Calu3 (cell line): Measurements from ENCODE around the gene QSOX1. TPM values are rescaled to one million over a fixed set of nuclear protein-coding genes. Genes with fewer than 3 reads are reported as not detected.

ENCODE experiments used
- BruUV-seq: library from RNA; stranded (reverse); fragments of 400-500 nt; replicated peaks from 2 replicates; lab custom pipeline; 2021; lab: Mats Ljungman, UMichigan
- CTCF ChIA-PET: fragments of 300-600 bp; sonication (Branson Sonifier 250); formaldehyde crosslinking; loops from one replicate; lab custom pipeline; 2022; ENCODE audit warnings: antibody characterized with exemption; lab: Charles Lee
- DNase-seq: peaks from one replicate; pipeline ENCODE4 v3.0.0; 2022
- H3K27ac Mint-ChIP-seq: one replicate; pipeline ENCODE4 v1.8.0; 2022; ENCODE audit warnings: mixed read lengths; ENCODE audit not compliant: unreplicated experiment
- H3K27me3 Mint-ChIP-seq: one replicate; pipeline ENCODE4 v1.8.0; 2022; ENCODE audit warnings: mixed read lengths; ENCODE audit not compliant: unreplicated experiment
- H3K36me3 Mint-ChIP-seq: one replicate; pipeline ENCODE4 v1.8.0; 2022; ENCODE audit warnings: mild to moderate bottlenecking, moderate library complexity, mixed read lengths; ENCODE audit not compliant: insufficient read depth, unreplicated experiment
- H3K4me1 Mint-ChIP-seq: one replicate; pipeline ENCODE4 v1.8.0; 2022; ENCODE audit warnings: mild to moderate bottlenecking, low read depth, mixed read lengths; ENCODE audit not compliant: unreplicated experiment
- H3K4me3 Mint-ChIP-seq: one replicate; pipeline ENCODE4 v1.8.0; 2022; ENCODE audit warnings: mild to moderate bottlenecking, low read depth, moderate library complexity, mixed read lengths; ENCODE audit not compliant: unreplicated experiment
- H3K9me3 Mint-ChIP-seq: one replicate; pipeline ENCODE4 v1.8.0; 2022; ENCODE audit warnings: low read depth, mixed read lengths; ENCODE audit not compliant: unreplicated experiment
- intact Hi-C: fragments of 100-400 bp; cut with micrococcal nuclease; formaldehyde crosslinking; loops from one replicate; pipeline ENCODE4 v1.10.0; 2022; ENCODE audit not compliant: unreplicated experiment
- total RNA-seq: library from RNA; stranded (reverse); gene quantifications from 2 replicates; pipeline ENCODE4 v1.2.3, GENCODE V29; 2022
- TF ChIP-seq, protein P1 (sequence below): fragments of 200-600 bp; IDR thresholded peaks from one replicate; pipeline ENCODE4 v1.8.0; 2022; ENCODE audit warnings: antibody characterized with exemption; ENCODE audit not compliant: unreplicated experiment

Gene QSOX1
- total RNA-seq, 1 experiment from 2014 or later = 462 TPM

GRCh38 chr1:180150982-180151381 lies 3.7 kb upstream of the QSOX1 start:
- no TSS peak for BruUV-seq
- peaks cover 33% of the 10 kb centered on the region for H3K36me3 Mint-ChIP-seq
- intact Hi-C loops = no loop called here
- no peaks in the 10 kb centered on the region for H3K27me3 Mint-ChIP-seq
- TF ChIP-seq, protein P1, sequence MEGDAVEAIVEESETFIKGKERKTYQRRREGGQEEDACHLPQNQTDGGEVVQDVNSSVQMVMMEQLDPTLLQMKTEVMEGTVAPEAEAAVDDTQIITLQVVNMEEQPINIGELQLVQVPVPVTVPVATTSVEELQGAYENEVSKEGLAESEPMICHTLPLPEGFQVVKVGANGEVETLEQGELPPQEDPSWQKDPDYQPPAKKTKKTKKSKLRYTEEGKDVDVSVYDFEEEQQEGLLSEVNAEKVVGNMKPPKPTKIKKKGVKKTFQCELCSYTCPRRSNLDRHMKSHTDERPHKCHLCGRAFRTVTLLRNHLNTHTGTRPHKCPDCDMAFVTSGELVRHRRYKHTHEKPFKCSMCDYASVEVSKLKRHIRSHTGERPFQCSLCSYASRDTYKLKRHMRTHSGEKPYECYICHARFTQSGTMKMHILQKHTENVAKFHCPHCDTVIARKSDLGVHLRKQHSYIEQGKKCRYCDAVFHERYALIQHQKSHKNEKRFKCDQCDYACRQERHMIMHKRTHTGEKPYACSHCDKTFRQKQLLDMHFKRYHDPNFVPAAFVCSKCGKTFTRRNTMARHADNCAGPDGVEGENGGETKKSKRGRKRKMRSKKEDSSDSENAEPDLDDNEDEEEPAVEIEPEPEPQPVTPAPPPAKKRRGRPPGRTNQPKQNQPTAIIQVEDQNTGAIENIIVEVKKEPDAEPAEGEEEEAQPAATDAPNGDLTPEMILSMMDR = no peak
- peaks cover 40% of the 10 kb centered on the region for H3K4me1 Mint-ChIP-seq
- peak overlapping the region; percentile 39 for H3K4me3 Mint-ChIP-seq
- no peak for DNase-seq
- CTCF ChIA-PET = no interaction called here
- H3K9me3 Mint-ChIP-seq = no peaks in the 10 kb centered on the region
- peak overlapping the region; percentile 72 for H3K27ac Mint-ChIP-seq

DNA sequence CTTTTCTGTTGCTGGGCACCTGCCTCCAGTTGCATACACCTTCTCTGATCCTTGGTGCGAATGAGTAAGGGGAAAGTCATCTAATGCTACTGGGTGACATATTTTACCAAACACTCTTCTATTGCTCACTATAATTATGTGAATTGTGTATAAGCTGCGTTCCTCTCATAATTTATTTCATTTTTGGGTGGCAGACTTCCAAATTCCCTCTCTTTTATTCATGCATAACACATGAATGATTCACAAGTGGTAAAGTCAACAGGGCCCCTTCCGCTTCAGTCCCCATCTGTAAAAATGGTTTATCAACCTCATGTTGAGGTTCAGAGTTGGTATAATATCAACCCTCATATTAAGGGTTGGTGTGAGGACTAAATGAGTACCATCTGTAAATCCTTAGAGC lies 3.2 kb upstream of the QSOX1 start:
- no TSS peak for BruUV-seq
- Mint-ChIP-seq H3K4me3 (peak overlapping the region; percentile 39), H3K27me3 (no peaks in the 10 kb centered on the region), H3K36me3 (peaks cover 37% of the 10 kb centered on the region), H3K27ac (peak overlapping the region; percentile 72), H3K4me1 (peaks cover 42% of the 10 kb centered on the region), H3K9me3 (no peaks in the 10 kb centered on the region)
- CTCF ChIA-PET = no interaction called here
- TF ChIP-seq, protein P1 = no peak
- intact Hi-C loops = no loop called here
- peak; percentile 49 for DNase-seq

GRCh38 chr1:180152588-180152987 lies 2.1 kb upstream of the QSOX1 start:
- peaks cover 48% of the 10 kb centered on the region for H3K36me3 Mint-ChIP-seq
- no peaks in the 10 kb centered on the region for H3K9me3 Mint-ChIP-seq
- CTCF ChIA-PET = no interaction called here
- H3K27me3 Mint-ChIP-seq = no peaks in the 10 kb centered on the region
- no peak overlapping the region for H3K4me3 Mint-ChIP-seq
- H3K27ac Mint-ChIP-seq = no peak overlapping the region
- no TSS peak for BruUV-seq
- peaks cover 53% of the 10 kb centered on the region for H3K4me1 Mint-ChIP-seq
- no peak for DNase-seq
- TF ChIP-seq, protein P1 = no peak
- intact Hi-C loops = no loop called here

DNA sequence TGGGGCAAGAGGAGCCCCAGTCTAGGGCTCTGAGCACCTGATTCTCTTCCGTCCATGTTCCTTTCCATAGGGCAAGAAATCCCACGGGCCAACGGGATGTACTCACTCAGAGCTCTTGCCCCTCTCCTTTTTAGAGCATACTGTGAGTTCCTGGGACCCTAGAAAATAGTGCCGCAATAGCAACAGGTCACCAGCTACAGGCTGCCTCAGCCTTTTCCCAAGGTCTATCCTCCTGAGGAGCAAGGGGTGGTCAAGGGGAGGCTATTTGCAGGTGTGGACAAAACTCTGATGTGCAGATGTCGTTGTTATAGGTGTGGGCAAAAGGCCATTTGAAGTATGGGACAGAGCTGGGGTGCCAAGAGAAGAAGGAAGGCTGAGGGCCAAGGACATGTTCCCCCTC lies 1.6 kb upstream of the QSOX1 start:
- no peaks in the 10 kb centered on the region for H3K9me3 Mint-ChIP-seq
- no peak overlapping the region for H3K27ac Mint-ChIP-seq
- TF ChIP-seq, protein P1 = no peak
- H3K27me3 Mint-ChIP-seq = no peaks in the 10 kb centered on the region
- H3K36me3 Mint-ChIP-seq = peaks cover 52% of the 10 kb centered on the region
- no peak for DNase-seq
- peaks cover 57% of the 10 kb centered on the region for H3K4me1 Mint-ChIP-seq
- intact Hi-C loops = no loop called here
- H3K4me3 Mint-ChIP-seq = no peak overlapping the region
- BruUV-seq = no TSS peak
- CTCF ChIA-PET = interaction anchor here (6.5 kb wide), 1 partner anchor 16 kb away, joined by 89 read pairs; no protein-coding TSS in a partner anchor
